HepG2 (cell line): Measurements from ENCODE around the gene FNDC8. TPM values are rescaled to one million over a fixed set of nuclear protein-coding genes. Genes with fewer than 3 reads are reported as not detected.

Source experiments
- EHMT2 ChIP-seq: fragments of 200-600 bp; sonication (generic); IDR thresholded peaks from 2 replicates; pipeline ENCODE4 v1.7.0; 2017; ENCODE audit warnings: antibody characterized with exemption, low read depth, low read length, borderline replicate concordance
- FOXO1 ChIP-seq: sonication (generic); formaldehyde crosslinking; IDR thresholded peaks from 2 replicates; pipeline ENCODE4 v1.4.0; 2020; ENCODE audit warnings: missing genetic modification reagents
- SP2 ChIP-seq: sonication (generic); formaldehyde crosslinking; IDR thresholded peaks from 2 replicates; pipeline ENCODE4 v1.5.1; 2020; ENCODE audit warnings: mild to moderate bottlenecking, missing genetic modification reagents
- ZBTB1 ChIP-seq: sonication (generic); formaldehyde crosslinking; IDR thresholded peaks from 2 replicates; pipeline ENCODE4 v1.4.0; 2020; ENCODE audit warnings: missing genetic modification reagents, borderline replicate concordance
- ZBTB4 ChIP-seq: sonication (generic); formaldehyde crosslinking; IDR thresholded peaks from 2 replicates; pipeline ENCODE4 v1.4.0; 2020; ENCODE audit warnings: missing genetic modification reagents, mild to moderate bottlenecking, borderline replicate concordance
- ZHX2 ChIP-seq, 2 experiments: sonication (generic) in 1 of 2; formaldehyde crosslinking in 1 of 2; IDR thresholded peaks; 2 replicates each; pipeline versions ENCODE4 v1.6.1 to v1.9.0; 2014 to 2022; ENCODE audit warnings: antibody characterized with exemption in 1 of 2, borderline replicate concordance in 1 of 2, inconsistent platforms in 1 of 2, low read depth in 1 of 2, missing genetic modification reagents in 1 of 2
- ZNF34 ChIP-seq: sonication (generic); formaldehyde crosslinking; IDR thresholded peaks from 2 replicates; pipeline ENCODE4 v1.4.0; 2020; ENCODE audit warnings: mild to moderate bottlenecking, missing genetic modification reagents, borderline replicate concordance
- ZNF441 ChIP-seq: sonication (generic); formaldehyde crosslinking; IDR thresholded peaks from 2 replicates; pipeline ENCODE4 v1.7.0; 2021; ENCODE audit warnings: missing genetic modification reagents, borderline replicate concordance
- ZNF607 ChIP-seq: sonication (generic); formaldehyde crosslinking; IDR thresholded peaks from 2 replicates; pipeline ENCODE4 v1.5.1; 2020; ENCODE audit warnings: missing genetic modification reagents, mild to moderate bottlenecking, borderline replicate concordance
- ZSCAN20 ChIP-seq: sonication (generic); formaldehyde crosslinking; IDR thresholded peaks from 2 replicates; pipeline ENCODE4 v1.4.0; 2020; ENCODE audit warnings: missing genetic modification reagents, mild to moderate bottlenecking, borderline replicate concordance
- polyA plus RNA-seq, 8 experiments: library from polyadenylated mRNA; depleted of rRNA in 3 of 8; stranded (reverse) in 7 of 8; unstranded in 1 of 8; fragments of >200 nt; fragmentation: Illumina TruSeq in 4 of 8; extraction: Trizol in 4 of 8; gene quantifications; 2 replicates each; pipeline versions ENCODE4 v1.2.1 to v1.2.3, GENCODE V29; 2011 to 2016; ENCODE audit warnings: low read depth in 4 of 8, missing spikeins in 1 of 8, mixed read lengths in 1 of 8; ENCODE audit not compliant: insufficient read depth in 1 of 8
- total RNA-seq, 5 experiments: library from RNA; depleted of rRNA; stranded (reverse); fragments of >200 nt; fragmentation: Illumina TruSeq; extraction: Trizol; gene quantifications; 2 replicates each; pipeline ENCODE4 v1.2.3, GENCODE V29; 2016; ENCODE audit warnings: low read depth in 1 of 5
- TF ChIP-seq, protein P1 (sequence below), 2 experiments: fragments of 450-650 bp in 1 of 2; sonication (generic) in 1 of 2; formaldehyde crosslinking; IDR thresholded peaks; 2 replicates each; pipeline versions ENCODE4 v1.5.0 to v1.8.0; 2020 to 2022; ENCODE audit warnings: mild to moderate bottlenecking in 1 of 2, missing genetic modification reagents in 1 of 2
- TF ChIP-seq, protein P2 (sequence below): sonication (generic); formaldehyde crosslinking; IDR thresholded peaks from 2 replicates; pipeline ENCODE4 v1.4.0; 2020; ENCODE audit warnings: missing genetic modification reagents, low read depth, mild to moderate bottlenecking, borderline replicate concordance
- TF ChIP-seq, protein P3 (sequence below): sonication (generic); formaldehyde crosslinking; IDR thresholded peaks from 2 replicates; pipeline ENCODE4 v1.4.0; 2020; ENCODE audit warnings: mild to moderate bottlenecking, missing genetic modification reagents

Gene FNDC8
- total and polyA plus RNA-seq, 2 of the 13 experiments (the other 11 are each of a cell fraction or from before 2014, with no cell fraction given) = not detected

- TF ChIP-seq, protein P1, sequence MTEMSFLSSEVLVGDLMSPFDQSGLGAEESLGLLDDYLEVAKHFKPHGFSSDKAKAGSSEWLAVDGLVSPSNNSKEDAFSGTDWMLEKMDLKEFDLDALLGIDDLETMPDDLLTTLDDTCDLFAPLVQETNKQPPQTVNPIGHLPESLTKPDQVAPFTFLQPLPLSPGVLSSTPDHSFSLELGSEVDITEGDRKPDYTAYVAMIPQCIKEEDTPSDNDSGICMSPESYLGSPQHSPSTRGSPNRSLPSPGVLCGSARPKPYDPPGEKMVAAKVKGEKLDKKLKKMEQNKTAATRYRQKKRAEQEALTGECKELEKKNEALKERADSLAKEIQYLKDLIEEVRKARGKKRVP (CRISPR knock-in tag; IDR thresholded peaks at IDR 0.05) = peak in 1 of 2 experiments; percentile 58; a peak in 2 of 4 replicates
- TF ChIP-seq ZBTB1 (no peak), FOXO1 (CRISPR knock-in tag) (peak; percentile 44; the same call in 1 of the 2 replicates), ZNF441 (CRISPR knock-in tag) (0 out of 2 replicates have a peak, but pooled peaks have one; percentile 48), ZSCAN20 (CRISPR knock-in tag) (no peak), ZHX2 (IDR thresholded peaks at IDR 0.05; ENCODE audit: low read depth) (peak; percentile 71; the same call in 1 of the 2 replicates), ZHX2 (CRISPR knock-in tag; IDR thresholded peaks at IDR 0.05; ENCODE audit: borderline replicate concordance) (no peak), ZNF607 (CRISPR knock-in tag) (peak; percentile 91), ZBTB4 (CRISPR knock-in tag) (no peak), SP2 (CRISPR knock-in tag) (no peak; the same call in 1 of the 2 replicates), EHMT2 (no peak), ZNF34 (peak; percentile 85; the same call in 1 of the 2 replicates)
- TF ChIP-seq, protein P2, sequence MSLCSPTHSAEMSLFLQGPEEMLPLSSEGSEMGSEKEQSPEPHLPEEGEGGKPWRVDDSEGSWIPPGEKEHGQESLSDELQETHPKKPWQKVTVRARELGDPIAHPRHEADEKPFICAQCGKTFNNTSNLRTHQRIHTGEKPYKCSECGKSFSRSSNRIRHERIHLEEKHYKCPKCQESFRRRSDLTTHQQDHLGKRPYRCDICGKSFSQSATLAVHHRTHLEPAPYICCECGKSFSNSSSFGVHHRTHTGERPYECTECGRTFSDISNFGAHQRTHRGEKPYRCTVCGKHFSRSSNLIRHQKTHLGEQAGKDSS (CRISPR knock-in tag) = peak; percentile 72
- TF ChIP-seq, protein P3, sequence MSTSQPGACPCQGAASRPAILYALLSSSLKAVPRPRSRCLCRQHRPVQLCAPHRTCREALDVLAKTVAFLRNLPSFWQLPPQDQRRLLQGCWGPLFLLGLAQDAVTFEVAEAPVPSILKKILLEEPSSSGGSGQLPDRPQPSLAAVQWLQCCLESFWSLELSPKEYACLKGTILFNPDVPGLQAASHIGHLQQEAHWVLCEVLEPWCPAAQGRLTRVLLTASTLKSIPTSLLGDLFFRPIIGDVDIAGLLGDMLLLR (CRISPR knock-in tag) = peak; percentile 99
These were observed 20.5 kb downstream of the FNDC8 start, which contains the start of gene NLE1 (continued) for GRCh38 chr17:35141681-35142466.
